ENCODE results near the gene PPOX. TPM values are rescaled to one million over a fixed set of nuclear protein-coding genes. Genes with fewer than 3 reads are reported as not detected.

The PPOX gene
- polyA plus RNA-seq, 1 of the 3 experiments (the other 2 are of a cell fraction) = 30.7 TPM

GRCh38 chr1:161153682-161154337 is 12.4 kb upstream of the PPOX start, which contains the start of gene UFC1:
Gene UFC1 (plus strand): TSS chr1:161153978. CDS start chr1:161153998, 20 bp downstream.
- peak within 1 kb of the TSS; percentile 93 for H2AFZ ChIP-seq (ENCODE audit: low read depth)
- peaks cover 4% of the 10 kb centered on the region for H3F3A ChIP-seq (replicated peaks; ENCODE audit: insufficient read depth)
- POLR2A ChIA-PET = interaction anchor here (0.6 to 1.3 kb wide), 5 partner anchors 12 to 109 kb away, joined by 3 to 12 read pairs (median 3); partner anchors contain the start of genes DEDD, KLHDC9, PPOX and USF1
- CTCF ChIA-PET = interaction anchor here (0.8 to 1.6 kb wide), 5 partner anchors 11 to 82 kb away, joined by 3 to 5 read pairs (median 3); no protein-coding TSS in a partner anchor
- peak; percentile 79 for DNase-seq
- peaks cover 16% of the 10 kb centered on the region for H3K79me2 ChIP-seq (ENCODE audit: insufficient read depth)
- H4K20me1 ChIP-seq (ENCODE audit: insufficient read depth) = no peaks in the 10 kb centered on the region
- peak within 1 kb of the TSS; percentile 97 for H3K9ac ChIP-seq
- 2% methylated on average over 30 of the region's 33 CpGs for WGBS (ENCODE audit: low lambda C conversion rate)
- no peaks in the 10 kb centered on the region for H3K27me3 ChIP-seq (ENCODE audit: insufficient read depth)
- no peaks in the 10 kb centered on the region for H3K9me3 ChIP-seq
- no peaks in the 10 kb centered on the region for H3K9me2 ChIP-seq
- peak within 1 kb of the TSS; percentile 97 for H3K27ac ChIP-seq (ENCODE audit: low read depth in 2 of 2, low read length in 1 of 2)
- H3K36me3 ChIP-seq (replicated peaks in 1 of 2; ENCODE audit: control insufficient read depth in 1 of 2, insufficient read depth in 2 of 2, low read length in 1 of 2) = peaks cover 4 to 19% of the 10 kb centered on the region in 2 experiments
- peak within 1 kb of the TSS; percentile 61 to 98 for H3K4me3 ChIP-seq (ENCODE audit: low read depth in 2 of 2, low read length in 1 of 2)
- H3K4me2 ChIP-seq = peak within 1 kb of the TSS; percentile 77
- H3K4me1 ChIP-seq (ENCODE audit: control insufficient read depth in 1 of 2, insufficient read depth in 2 of 2, low read depth in 1 of 2, low read length in 1 of 2) = peaks cover 0 to 10% of the 10 kb centered on the region in 2 experiments; a peak in 3 of 4 replicates
- no peak for TF ChIP-seq RFX5 (IDR thresholded peaks at IDR 0.05; ENCODE audit: low read length)
- no peak for TF ChIP-seq EZH2phosphoT487 (IDR thresholded peaks at IDR 0.05; ENCODE audit: borderline replicate concordance, low read depth)
- peak; percentile 92; the same call in 1 of the 2 replicates for TF ChIP-seq ZBTB33 (IDR thresholded peaks at IDR 0.05; ENCODE audit: borderline replicate concordance, low read depth)
- TF ChIP-seq SMC3 (IDR thresholded peaks at IDR 0.05; ENCODE audit: low read depth, low read length) = no peak
- no peak for TF ChIP-seq GATA2 (CRISPR knock-in tag; IDR thresholded peaks at IDR 0.05)
- no peak for TF ChIP-seq USF2 (IDR thresholded peaks at IDR 0.05; ENCODE audit: borderline replicate concordance, low read depth, low read length)
- TF ChIP-seq GABPA (IDR thresholded peaks at IDR 0.05; ENCODE audit: low read depth) = peak; percentile 89
- TF ChIP-seq RXRA (IDR thresholded peaks at IDR 0.05; ENCODE audit: borderline replicate concordance, low read depth) = no peak
- 0 out of 4 replicates have a peak, but pooled peaks of 1 of the 2 experiments have one; percentile 9 for TF ChIP-seq EP300 (IDR thresholded peaks at IDR 0.05; ENCODE audit: borderline replicate concordance in 1 of 2, low read depth in 1 of 2, low read length in 1 of 2)
- TF ChIP-seq PBX3 (IDR thresholded peaks at IDR 0.05) = peak; percentile 15; the same call in 1 of the 2 replicates
- TF ChIP-seq NFIC (IDR thresholded peaks at IDR 0.05; ENCODE audit: borderline replicate concordance) = no peak
- peak; percentile 24; the same call in 1 of the 2 replicates for TF ChIP-seq USF1 (IDR thresholded peaks at IDR 0.05; ENCODE audit: borderline replicate concordance, low read depth)
- peak; percentile 31; the same call in 1 of the 2 replicates for TF ChIP-seq NRF1 (IDR thresholded peaks at IDR 0.05; ENCODE audit: low read depth, low read length)
- no peak for TF ChIP-seq IRF3 (IDR thresholded peaks at IDR 0.05; ENCODE audit: low read depth, low read length)
- peak; percentile 90 for TF ChIP-seq TAF1 (IDR thresholded peaks at IDR 0.05; ENCODE audit: borderline replicate concordance, low read depth, low read length)
- peak; percentile 84 for TF ChIP-seq MXI1 (IDR thresholded peaks at IDR 0.05; ENCODE audit: low read depth, low read length)
- TF ChIP-seq TCF12 (IDR thresholded peaks at IDR 0.05) = no peak
- TF ChIP-seq RAD21 (IDR thresholded peaks at IDR 0.05; ENCODE audit: low read length) = no peak
- TF ChIP-seq MAX (IDR thresholded peaks at IDR 0.05; ENCODE audit: low read depth) = peak; percentile 92
- TF ChIP-seq RCOR1 (IDR thresholded peaks at IDR 0.05; ENCODE audit: low read length) = no peak
- peak; percentile 52; the same call in 1 of the 2 replicates for TF ChIP-seq REST (IDR thresholded peaks at IDR 0.05; ENCODE audit: low read depth, low read length)
- TF ChIP-seq YY1 (IDR thresholded peaks at IDR 0.05; ENCODE audit: low read depth) = peak; percentile 100
